HUES6 (cell line): Measurements from ENCODE around the gene SLC2A9.

Experiments used
- H3K27ac ChIP-seq: 2 replicates; pipeline ENCODE4 v1.7.0; 2013; ENCODE audit warnings: low read depth, mild to moderate bottlenecking, low read length, inconsistent platforms
- H3K27me3 ChIP-seq: 2 replicates; pipeline ENCODE4 v1.6.1; 2013; ENCODE audit warnings: low read length; ENCODE audit not compliant: control insufficient read depth, insufficient read depth
- H3K36me3 ChIP-seq: 2 replicates; pipeline ENCODE4 v1.6.1; 2013; ENCODE audit warnings: low read length; ENCODE audit not compliant: control insufficient read depth, insufficient read depth
- H3K4me1 ChIP-seq: 2 replicates; pipeline ENCODE4 v1.6.1; 2013; ENCODE audit warnings: low read length; ENCODE audit not compliant: control insufficient read depth, insufficient read depth
- H3K4me3 ChIP-seq: 2 replicates; pipeline ENCODE4 v1.5.1; 2013; ENCODE audit warnings: low read depth, low read length
- H3K9ac ChIP-seq: one replicate; pipeline ENCODE4 v1.6.1; 2013; ENCODE audit warnings: mild to moderate bottlenecking, low read length
- H3K9me3 ChIP-seq: 2 replicates; pipeline ENCODE4 v1.6.1; 2013; ENCODE audit warnings: low read depth, low read length; ENCODE audit not compliant: control insufficient read depth, insufficient read depth

SLC2A9 gene

DNA sequence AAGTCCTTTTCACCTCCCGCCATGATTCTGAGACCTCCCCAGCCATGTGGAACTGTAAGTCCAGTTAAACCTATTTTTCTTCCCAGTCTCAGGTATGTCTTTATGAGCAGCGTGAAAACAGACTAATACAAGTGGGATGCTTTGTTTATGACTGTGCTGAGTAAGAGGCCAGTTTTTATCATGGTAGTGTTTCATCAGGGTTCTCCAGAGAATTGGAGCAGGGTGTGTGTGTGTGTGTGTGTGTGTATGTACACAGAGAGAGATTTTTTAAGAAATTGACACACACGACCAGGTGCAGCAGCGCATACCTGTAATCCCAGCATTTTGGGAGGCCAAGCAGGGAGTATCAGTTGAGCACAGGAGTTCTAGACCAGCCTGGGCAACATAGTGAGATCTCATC lies 34.6 kb upstream of the SLC2A9 start:
- Histone ChIP-seq H3K27ac (no peak overlapping the region), H3K27me3 (no peaks in the 10 kb centered on the region), H3K36me3 (no peaks in the 10 kb centered on the region), H3K9ac (no peak overlapping the region), H3K4me3 (no peak overlapping the region), H3K4me1 (no peaks in the 10 kb centered on the region), H3K9me3 (no peaks in the 10 kb centered on the region)

DNA sequence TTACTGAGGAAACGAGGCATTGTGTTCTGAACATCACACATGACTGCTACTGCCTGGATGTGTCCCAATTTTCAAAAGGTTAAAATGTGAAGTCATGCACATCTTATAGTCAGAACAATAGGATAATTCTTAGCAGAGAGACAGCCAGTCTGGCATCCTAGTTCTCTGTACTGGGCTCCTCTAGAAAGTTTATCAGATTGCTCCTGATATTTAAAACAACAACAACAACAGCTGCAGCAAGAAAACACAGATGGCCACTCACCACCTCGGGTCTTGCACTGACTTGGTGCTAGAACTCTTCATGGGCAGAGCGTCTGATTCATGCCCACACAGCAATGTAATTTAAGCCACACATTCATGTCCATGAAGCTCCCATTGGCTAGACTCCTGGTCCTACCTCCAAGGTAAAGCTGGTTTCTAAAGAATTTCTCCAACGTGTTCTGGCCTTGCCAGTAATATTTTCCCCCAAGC lies 33.3 kb upstream of the SLC2A9 start:
- Histone ChIP-seq H3K27me3 (no peaks in the 10 kb centered on the region), H3K4me3 (no peak overlapping the region), H3K36me3 (no peaks in the 10 kb centered on the region), H3K9me3 (no peaks in the 10 kb centered on the region), H3K9ac (no peak overlapping the region), H3K27ac (no peak overlapping the region), H3K4me1 (peaks cover 7% of the 10 kb centered on the region; the same call in 1 of the 2 replicates)

DNA sequence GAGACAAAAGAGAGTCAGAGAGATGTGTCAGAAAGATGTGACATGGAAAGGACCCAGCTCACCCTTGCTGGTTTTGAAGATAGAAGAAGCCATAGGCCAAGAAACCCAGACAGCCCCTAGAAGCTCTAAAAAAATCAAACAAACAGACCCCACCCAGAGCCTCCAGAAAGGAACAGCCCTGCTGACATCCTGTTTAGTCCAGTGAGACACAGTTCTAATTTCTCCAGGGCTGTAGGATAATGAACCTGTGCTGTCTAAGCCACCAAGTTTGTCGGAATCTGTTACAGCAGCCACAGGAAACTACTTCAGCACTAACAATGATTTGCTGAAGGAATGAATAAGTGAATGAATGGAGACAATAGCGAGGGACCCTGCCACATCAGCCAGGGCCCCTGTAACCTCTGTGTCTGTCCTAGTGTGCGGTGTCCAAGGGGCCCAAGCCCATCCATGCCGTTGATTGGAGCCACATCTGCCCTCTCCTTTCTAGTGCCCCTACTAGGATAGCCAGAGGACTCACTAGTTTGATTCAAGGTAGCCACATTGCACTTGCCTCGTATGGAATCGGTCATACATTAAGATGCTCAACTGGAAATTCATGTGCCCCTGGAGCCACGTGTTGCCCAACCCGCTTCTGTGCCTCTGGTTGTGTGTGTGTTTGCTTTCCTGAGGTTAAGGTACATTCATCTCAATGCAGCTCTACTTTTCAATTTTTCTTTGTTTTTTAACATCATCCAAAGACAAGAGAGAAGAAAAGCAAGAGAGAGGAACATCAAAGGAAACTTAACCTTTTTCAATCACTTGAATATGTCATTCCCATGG lies 32.5 kb upstream of the SLC2A9 start:
- H3K4me1 ChIP-seq = peaks cover 7% of the 10 kb centered on the region; the same call in 1 of the 2 replicates
- no peak overlapping the region for H3K27ac ChIP-seq
- H3K9ac ChIP-seq = no peak overlapping the region
- H3K36me3 ChIP-seq = no peaks in the 10 kb centered on the region
- H3K4me3 ChIP-seq = no peak overlapping the region
- H3K9me3 ChIP-seq = no peaks in the 10 kb centered on the region
- H3K27me3 ChIP-seq = no peaks in the 10 kb centered on the region

DNA sequence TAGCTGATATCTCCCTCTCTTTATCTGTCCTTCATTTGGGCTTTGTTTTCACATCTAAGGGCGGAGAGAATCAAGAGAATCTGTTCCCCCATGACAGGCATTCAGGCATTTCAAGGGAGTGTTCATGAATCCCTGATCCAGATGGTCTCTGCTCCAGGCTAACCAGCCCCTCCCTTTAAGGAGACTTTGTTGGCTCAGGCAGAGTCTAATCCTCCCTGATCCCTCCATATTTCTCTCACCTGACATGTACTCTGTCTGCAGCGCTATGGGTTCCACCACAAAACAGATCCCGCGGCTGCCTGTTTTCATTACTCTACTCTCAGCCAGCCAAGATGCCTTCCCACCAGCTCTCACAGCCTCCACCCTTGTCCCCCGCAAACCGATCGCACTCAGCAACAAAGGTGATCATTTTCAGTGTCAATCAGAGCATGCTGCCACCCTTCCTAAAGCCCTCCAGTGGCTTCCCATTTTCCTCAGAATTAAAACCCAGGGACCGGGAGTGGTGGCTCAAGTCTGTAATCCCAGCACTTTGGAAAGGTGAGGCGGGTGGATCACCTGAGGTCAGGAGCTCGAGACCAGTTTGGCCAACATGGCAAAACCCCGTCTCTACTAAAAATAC lies 30.3 kb upstream of the SLC2A9 start:
- no peaks in the 10 kb centered on the region for H3K9me3 ChIP-seq
- H3K36me3 ChIP-seq = no peaks in the 10 kb centered on the region
- peaks cover 7% of the 10 kb centered on the region; the same call in 1 of the 2 replicates for H3K4me1 ChIP-seq
- H3K9ac ChIP-seq = no peak overlapping the region
- no peak overlapping the region for H3K4me3 ChIP-seq
- H3K27me3 ChIP-seq = no peaks in the 10 kb centered on the region
- no peak overlapping the region for H3K27ac ChIP-seq

DNA sequence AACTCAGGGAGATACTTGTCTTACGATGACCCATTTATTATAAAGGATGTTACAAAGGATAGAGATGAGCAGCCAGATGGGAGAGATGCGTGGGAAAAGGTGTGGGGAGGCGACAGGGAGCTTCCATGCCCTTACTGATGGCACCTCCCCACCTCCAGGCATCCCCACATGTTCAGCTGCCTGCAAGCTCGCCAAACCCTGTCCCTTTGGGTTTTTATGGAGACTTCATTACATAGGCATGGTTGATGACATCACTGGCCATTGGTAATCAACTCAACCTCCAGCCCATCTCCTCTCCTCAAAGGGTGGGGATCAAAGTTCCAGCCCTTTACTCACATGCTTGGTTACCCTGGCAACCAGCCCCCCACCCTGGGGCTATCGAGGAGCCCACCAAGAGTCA lies 29.4 kb upstream of the SLC2A9 start:
- Histone ChIP-seq H3K9me3 (no peaks in the 10 kb centered on the region), H3K4me3 (no peak overlapping the region), H3K9ac (no peak overlapping the region), H3K36me3 (no peaks in the 10 kb centered on the region), H3K27me3 (no peaks in the 10 kb centered on the region), H3K27ac (no peak overlapping the region), H3K4me1 (peaks cover 7% of the 10 kb centered on the region; the same call in 1 of the 2 replicates)

DNA sequence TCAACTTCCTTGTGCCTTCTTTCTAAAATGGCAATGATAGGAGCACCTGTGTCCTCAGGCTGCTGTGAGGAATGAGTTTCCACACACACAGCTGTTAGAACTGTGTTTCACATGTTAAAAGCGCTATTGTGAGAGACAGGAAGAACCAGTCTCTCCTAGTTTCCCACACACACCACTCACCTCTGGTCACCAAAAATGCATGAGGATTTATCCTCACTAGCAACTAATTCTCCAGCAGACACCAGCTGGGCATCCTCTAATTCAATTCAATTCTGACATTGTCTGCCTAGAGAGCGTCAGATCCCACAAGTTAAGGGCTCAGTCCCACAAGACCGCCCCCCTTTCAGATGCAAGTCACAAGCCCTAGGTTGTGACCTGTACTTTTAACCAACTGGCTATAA lies 29.0 kb upstream of the SLC2A9 start:
- no peak overlapping the region for H3K4me3 ChIP-seq
- H3K27me3 ChIP-seq = no peaks in the 10 kb centered on the region
- H3K36me3 ChIP-seq = no peaks in the 10 kb centered on the region
- no peaks in the 10 kb centered on the region for H3K9me3 ChIP-seq
- H3K27ac ChIP-seq = no peak overlapping the region
- H3K4me1 ChIP-seq = peaks cover 7% of the 10 kb centered on the region; the same call in 1 of the 2 replicates
- no peak overlapping the region for H3K9ac ChIP-seq

DNA sequence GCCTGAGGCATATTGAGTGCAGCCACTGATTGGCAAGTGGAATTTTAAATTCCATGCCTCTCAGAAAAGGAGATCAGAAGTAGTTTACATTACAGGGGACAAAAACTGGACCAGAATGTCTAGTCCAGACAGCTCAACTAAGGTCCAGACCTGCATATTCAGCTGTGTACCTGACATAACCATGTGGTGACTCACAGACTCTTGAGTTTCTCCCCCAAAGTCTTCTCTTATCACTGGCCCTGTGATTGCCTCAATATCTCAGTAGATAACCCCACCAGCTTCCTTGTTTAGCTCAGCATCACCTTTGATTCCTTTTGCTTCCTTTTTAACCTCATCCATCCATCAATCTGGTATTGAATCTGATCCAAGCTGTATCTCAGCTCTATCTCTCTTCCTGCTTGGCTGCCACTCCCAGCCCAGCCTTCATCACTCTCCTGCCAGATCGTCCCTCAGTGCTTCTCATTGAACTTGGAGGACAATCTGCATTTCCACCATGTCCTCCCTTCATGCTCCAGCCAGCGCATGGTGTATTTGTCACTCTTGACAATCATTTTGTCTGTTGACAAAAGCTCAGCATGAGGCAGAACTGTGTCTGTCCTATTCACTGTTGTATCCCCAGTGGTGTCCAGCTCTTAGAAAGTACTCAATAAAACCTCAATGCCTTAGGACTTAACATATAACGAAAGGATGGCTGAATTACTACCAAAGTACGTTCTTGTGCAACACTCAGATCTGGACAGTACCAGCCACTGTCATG lies 27.8 kb upstream of the SLC2A9 start:
- Histone ChIP-seq H3K27me3 (no peaks in the 10 kb centered on the region), H3K4me1 (peaks cover 7% of the 10 kb centered on the region; the same call in 1 of the 2 replicates), H3K9me3 (no peaks in the 10 kb centered on the region), H3K9ac (no peak overlapping the region), H3K36me3 (no peaks in the 10 kb centered on the region), H3K27ac (no peak overlapping the region), H3K4me3 (no peak overlapping the region)

DNA sequence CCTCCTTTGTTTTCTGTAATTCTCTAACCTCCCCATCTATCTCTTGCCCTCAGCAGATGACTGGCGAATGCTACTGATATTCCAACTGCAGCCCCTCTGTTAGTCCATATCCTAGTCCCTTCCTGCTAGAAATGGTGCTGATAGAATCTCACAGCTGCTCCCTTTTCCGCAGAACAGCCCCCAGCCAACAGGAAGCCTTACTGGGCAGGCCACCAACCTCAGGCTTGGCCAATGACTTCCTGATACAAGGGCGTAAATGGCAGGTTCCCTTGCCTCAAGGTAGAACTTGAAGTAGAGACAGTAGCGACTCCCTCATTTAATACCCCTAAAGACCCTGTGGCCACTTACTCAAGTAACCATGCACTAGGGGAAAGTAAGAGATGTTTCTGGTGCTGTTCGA lies 26.7 kb upstream of the SLC2A9 start:
- H3K4me3 ChIP-seq = no peak overlapping the region
- H3K9me3 ChIP-seq = no peaks in the 10 kb centered on the region
- H3K9ac ChIP-seq = no peak overlapping the region
- H3K4me1 ChIP-seq = peaks cover 7% of the 10 kb centered on the region; the same call in 1 of the 2 replicates
- H3K27ac ChIP-seq = no peak overlapping the region
- no peaks in the 10 kb centered on the region for H3K27me3 ChIP-seq
- H3K36me3 ChIP-seq = no peaks in the 10 kb centered on the region

DNA sequence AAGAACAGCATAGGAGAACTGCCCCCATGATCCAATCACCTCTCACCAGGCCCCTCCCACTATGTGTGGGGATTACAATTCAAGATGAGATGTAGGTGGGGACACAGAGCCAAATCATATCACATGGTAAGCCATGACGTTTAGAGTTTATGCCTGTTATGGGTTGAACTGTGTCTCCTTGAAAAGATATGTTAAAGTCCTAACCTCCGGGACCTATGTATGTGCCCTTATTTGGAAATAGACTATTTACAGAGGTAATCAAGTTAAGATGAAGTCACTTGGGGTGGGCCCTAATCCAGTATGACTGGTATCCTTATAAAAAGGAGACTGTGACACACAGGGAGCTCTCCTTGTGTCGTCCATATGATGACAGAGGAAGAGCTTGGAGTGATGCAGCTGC lies 25.2 kb upstream of the SLC2A9 start:
- no peak overlapping the region for H3K9ac ChIP-seq
- H3K4me1 ChIP-seq = peaks cover 7% of the 10 kb centered on the region; the same call in 1 of the 2 replicates
- no peaks in the 10 kb centered on the region for H3K27me3 ChIP-seq
- H3K36me3 ChIP-seq = no peaks in the 10 kb centered on the region
- H3K4me3 ChIP-seq = no peak overlapping the region
- H3K9me3 ChIP-seq = peaks cover 2% of the 10 kb centered on the region; the same call in 1 of the 2 replicates
- no peak overlapping the region for H3K27ac ChIP-seq

DNA sequence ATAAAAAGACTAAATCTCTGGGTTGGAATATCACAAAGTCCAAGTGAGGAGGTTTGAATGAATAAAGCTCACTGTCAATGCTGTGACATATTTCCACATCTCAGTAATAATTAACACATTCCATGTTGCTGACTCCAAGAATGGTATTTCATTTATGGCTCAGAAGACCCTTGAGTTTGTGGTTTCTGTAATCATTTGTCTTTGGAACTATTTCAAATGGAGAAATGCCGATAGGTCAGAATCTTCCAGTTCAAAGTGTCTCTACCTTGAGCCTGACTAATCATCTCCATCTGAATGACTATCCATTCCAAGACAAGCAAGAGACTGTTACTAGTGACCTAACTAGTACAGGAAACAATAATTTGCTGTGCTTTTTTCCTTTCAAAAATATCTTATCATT lies 24.2 kb upstream of the SLC2A9 start:
- H3K9me3 ChIP-seq = peaks cover 2% of the 10 kb centered on the region; the same call in 1 of the 2 replicates
- no peak overlapping the region for H3K27ac ChIP-seq
- H3K4me3 ChIP-seq = no peak overlapping the region
- H3K4me1 ChIP-seq = peaks cover 5% of the 10 kb centered on the region; the same call in 1 of the 2 replicates
- H3K9ac ChIP-seq = no peak overlapping the region
- H3K36me3 ChIP-seq = no peaks in the 10 kb centered on the region
- no peaks in the 10 kb centered on the region for H3K27me3 ChIP-seq
